DOHH2 (cell line): ENCODE data around the gene MRTFA.

Experiments
- H3F3A ChIP-seq: fragments of 200-600 bp; sonication (generic), shearing (Covaris generic); 2 replicates; pipeline ENCODE4 v1.6.0; 2016; ENCODE audit warnings: antibody characterized with exemption, mild to moderate bottlenecking; ENCODE audit not compliant: control insufficient read depth, insufficient read depth
- H3K27ac ChIP-seq: fragments of 200-600 bp; sonication (generic); 2 replicates; pipeline ENCODE4 v1.5.1; 2014; ENCODE audit warnings: low read depth, mild to moderate bottlenecking, low read length, moderate library complexity
- H3K27me3 ChIP-seq: fragments of 200-600 bp; sonication (generic); 2 replicates; pipeline ENCODE4 v1.6.1; 2014; ENCODE audit warnings: mild to moderate bottlenecking, low read length, mixed read lengths; ENCODE audit not compliant: control insufficient read depth
- H3K36me3 ChIP-seq: fragments of 200-600 bp; sonication (generic); 2 replicates; pipeline ENCODE4 v1.6.1; 2014; ENCODE audit warnings: mild to moderate bottlenecking, low read length, moderate library complexity, mixed read lengths; ENCODE audit not compliant: control insufficient read depth
- H3K4me1 ChIP-seq: fragments of 200-600 bp; sonication (generic); 2 replicates; pipeline ENCODE4 v1.6.1; 2014; ENCODE audit warnings: mild to moderate bottlenecking, low read length, mixed read lengths; ENCODE audit not compliant: control insufficient read depth
- H3K4me2 ChIP-seq: fragments of 200-600 bp; sonication (generic); 2 replicates; pipeline ENCODE4 v1.6.0; 2014; ENCODE audit warnings: mild to moderate bottlenecking, low read length, moderate library complexity
- H3K4me3 ChIP-seq: fragments of 200-600 bp; sonication (generic); 2 replicates; pipeline ENCODE4 v1.5.1; 2014; ENCODE audit warnings: mild to moderate bottlenecking, low read length, mixed read lengths
- H3K79me2 ChIP-seq: fragments of 200-600 bp; sonication (generic); 2 replicates; pipeline ENCODE4 v1.6.1; 2014; ENCODE audit warnings: mild to moderate bottlenecking, low read length, mixed read lengths; ENCODE audit not compliant: control insufficient read depth
- H3K9me2 ChIP-seq: fragments of 200-600 bp; sonication (generic); replicated peaks from 2 replicates; pipeline ENCODE4 v1.6.1; 2014; ENCODE audit warnings: mild to moderate bottlenecking, low read length, mixed read lengths; ENCODE audit not compliant: control insufficient read depth
- H3K9me3 ChIP-seq: fragments of 200-600 bp; sonication (generic); 2 replicates; pipeline ENCODE4 v1.6.1; 2014; ENCODE audit warnings: antibody characterized with exemption, low read length, mixed read lengths; ENCODE audit not compliant: control insufficient read depth, insufficient read depth
- H4K20me1 ChIP-seq: fragments of 200-600 bp; sonication (generic); 2 replicates; pipeline ENCODE4 v1.6.0; 2014; ENCODE audit warnings: low read depth, mild to moderate bottlenecking, antibody characterized with exemption, low read length, moderate library complexity; ENCODE audit not compliant: control insufficient read depth, insufficient read depth
- EZH2phosphoT487 ChIP-seq: fragments of 200-600 bp; sonication (generic); IDR thresholded peaks from 2 replicates; pipeline ENCODE4 v1.6.1; 2017; ENCODE audit warnings: borderline replicate concordance, mild to moderate bottlenecking, antibody characterized with exemption, low read length, moderate library complexity, mixed read lengths
- TF ChIP-seq, protein P1 (sequence below): fragments of 200-600 bp; sonication (generic); IDR thresholded peaks from one replicate; pipeline ENCODE4 v1.5.1; 2014; ENCODE audit warnings: antibody characterized with exemption, mild to moderate bottlenecking, low read depth, low read length; ENCODE audit not compliant: poor library complexity, severe bottlenecking

MRTFA gene

DNA sequence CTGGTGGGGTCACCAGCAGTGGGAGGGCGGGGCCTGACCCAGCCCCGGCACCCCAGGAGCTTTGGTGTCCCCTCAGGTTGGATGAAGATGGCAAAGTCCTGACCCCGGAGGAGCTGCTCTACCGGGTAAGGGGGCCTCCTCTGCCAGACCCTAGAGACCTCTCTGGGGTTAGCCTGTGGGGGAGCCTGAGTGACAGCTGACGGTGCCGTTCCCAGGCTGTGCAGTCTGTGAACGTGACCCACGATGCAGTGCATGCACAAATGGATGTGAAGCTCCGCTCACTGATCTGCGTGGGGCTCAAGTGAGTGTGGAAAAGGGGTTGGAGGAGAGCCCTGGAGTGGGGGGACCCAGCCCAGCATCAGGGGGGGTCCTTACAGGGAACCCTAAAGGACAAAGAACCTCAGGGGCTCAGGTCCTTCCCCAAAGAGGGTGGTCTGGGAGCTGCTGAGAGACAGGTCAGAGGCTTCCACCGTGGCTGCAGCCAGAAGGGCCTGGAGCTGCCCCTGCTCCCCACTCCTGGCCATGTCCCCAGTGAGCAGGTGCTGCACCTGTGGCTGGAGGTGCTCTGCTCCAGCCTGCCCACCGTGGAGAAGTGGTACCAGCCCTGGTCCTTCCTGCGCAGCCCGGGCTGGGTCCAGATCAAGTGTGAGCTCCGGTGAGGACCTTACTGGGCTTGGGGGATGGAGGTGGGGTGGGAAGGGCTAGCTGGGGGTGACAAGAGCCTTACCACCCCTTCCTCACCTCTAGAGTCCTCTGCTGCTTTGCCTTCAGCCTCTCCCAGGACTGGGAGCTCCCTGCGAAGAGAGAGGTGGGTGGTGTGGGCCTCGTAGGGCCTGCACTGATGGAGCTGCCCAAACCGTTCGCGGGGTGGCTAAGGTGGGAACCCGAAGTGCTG is 227.6 kb downstream of the MRTFA start:
- no peaks in the 10 kb centered on the region for H3K27me3 ChIP-seq
- H4K20me1 ChIP-seq: no peaks in the 10 kb centered on the region
- peaks cover 41% of the 10 kb centered on the region for H3K4me1 ChIP-seq
- no peak for TF ChIP-seq EZH2phosphoT487
- TF ChIP-seq, protein P1, sequence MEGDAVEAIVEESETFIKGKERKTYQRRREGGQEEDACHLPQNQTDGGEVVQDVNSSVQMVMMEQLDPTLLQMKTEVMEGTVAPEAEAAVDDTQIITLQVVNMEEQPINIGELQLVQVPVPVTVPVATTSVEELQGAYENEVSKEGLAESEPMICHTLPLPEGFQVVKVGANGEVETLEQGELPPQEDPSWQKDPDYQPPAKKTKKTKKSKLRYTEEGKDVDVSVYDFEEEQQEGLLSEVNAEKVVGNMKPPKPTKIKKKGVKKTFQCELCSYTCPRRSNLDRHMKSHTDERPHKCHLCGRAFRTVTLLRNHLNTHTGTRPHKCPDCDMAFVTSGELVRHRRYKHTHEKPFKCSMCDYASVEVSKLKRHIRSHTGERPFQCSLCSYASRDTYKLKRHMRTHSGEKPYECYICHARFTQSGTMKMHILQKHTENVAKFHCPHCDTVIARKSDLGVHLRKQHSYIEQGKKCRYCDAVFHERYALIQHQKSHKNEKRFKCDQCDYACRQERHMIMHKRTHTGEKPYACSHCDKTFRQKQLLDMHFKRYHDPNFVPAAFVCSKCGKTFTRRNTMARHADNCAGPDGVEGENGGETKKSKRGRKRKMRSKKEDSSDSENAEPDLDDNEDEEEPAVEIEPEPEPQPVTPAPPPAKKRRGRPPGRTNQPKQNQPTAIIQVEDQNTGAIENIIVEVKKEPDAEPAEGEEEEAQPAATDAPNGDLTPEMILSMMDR: no peak
- no peaks in the 10 kb centered on the region for H3K9me3 ChIP-seq
- peaks cover 89% of the 10 kb centered on the region for H3K36me3 ChIP-seq
- H3F3A ChIP-seq: peaks cover 23% of the 10 kb centered on the region
- no peak overlapping the region for H3K4me3 ChIP-seq
- H3K4me2 ChIP-seq: no peak overlapping the region
- no peaks in the 10 kb centered on the region for H3K9me2 ChIP-seq
- no peak overlapping the region for H3K27ac ChIP-seq
- H3K79me2 ChIP-seq: peaks cover 19% of the 10 kb centered on the region

DNA sequence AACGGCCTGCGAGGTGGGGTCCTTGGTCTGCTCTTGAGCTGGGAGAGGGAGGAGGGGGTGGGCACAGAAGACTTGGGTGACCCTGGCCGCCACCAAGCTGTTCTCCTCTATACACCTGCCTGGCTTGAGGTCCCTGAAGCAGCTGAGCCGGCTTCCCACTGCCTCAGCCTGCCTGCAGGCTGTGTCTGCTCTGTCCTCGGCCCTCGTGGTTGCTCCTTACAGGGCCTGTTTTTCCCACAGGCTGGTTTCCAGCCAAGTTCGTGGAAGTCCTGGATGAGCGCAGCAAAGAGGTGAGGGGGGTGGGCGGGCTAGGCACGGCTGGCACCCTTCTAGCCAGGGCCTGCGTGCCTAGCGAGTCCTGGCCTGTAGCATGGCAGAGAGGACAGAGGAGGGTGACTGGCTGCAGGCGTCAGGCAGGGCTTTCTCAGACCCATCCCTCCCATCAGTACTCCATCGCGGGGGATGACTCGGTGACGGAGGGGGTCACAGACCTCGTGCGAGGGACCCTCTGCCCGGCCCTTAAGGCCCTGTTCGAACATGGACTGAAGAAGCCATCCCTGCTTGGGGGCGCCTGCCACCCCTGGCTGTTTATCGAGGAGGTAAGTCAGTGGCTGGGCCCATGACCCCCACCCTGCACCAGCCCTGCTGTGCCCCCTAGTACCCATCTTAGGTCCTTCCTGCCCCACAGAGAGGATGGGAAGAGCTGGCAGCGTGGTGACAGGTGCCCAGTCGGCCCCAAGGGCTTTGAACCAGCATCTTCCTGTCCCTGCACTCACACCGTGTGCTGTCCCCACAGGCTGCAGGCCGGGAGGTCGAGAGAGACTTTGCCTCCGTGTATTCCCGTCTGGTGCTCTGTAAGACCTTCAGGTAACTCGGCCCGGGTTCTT is 228.4 kb downstream of the MRTFA start:
- H3K9me2 ChIP-seq: no peaks in the 10 kb centered on the region
- H3F3A ChIP-seq: peaks cover 18% of the 10 kb centered on the region
- H3K9me3 ChIP-seq: no peaks in the 10 kb centered on the region
- H4K20me1 ChIP-seq: no peaks in the 10 kb centered on the region
- TF ChIP-seq, protein P1: no peak
- TF ChIP-seq EZH2phosphoT487: no peak
- no peak overlapping the region for H3K4me3 ChIP-seq
- peaks cover 38% of the 10 kb centered on the region for H3K4me1 ChIP-seq
- H3K27ac ChIP-seq: no peak overlapping the region
- peaks cover 95% of the 10 kb centered on the region for H3K36me3 ChIP-seq
- H3K27me3 ChIP-seq: no peaks in the 10 kb centered on the region
- H3K79me2 ChIP-seq: peaks cover 19% of the 10 kb centered on the region
- no peak overlapping the region for H3K4me2 ChIP-seq

DNA sequence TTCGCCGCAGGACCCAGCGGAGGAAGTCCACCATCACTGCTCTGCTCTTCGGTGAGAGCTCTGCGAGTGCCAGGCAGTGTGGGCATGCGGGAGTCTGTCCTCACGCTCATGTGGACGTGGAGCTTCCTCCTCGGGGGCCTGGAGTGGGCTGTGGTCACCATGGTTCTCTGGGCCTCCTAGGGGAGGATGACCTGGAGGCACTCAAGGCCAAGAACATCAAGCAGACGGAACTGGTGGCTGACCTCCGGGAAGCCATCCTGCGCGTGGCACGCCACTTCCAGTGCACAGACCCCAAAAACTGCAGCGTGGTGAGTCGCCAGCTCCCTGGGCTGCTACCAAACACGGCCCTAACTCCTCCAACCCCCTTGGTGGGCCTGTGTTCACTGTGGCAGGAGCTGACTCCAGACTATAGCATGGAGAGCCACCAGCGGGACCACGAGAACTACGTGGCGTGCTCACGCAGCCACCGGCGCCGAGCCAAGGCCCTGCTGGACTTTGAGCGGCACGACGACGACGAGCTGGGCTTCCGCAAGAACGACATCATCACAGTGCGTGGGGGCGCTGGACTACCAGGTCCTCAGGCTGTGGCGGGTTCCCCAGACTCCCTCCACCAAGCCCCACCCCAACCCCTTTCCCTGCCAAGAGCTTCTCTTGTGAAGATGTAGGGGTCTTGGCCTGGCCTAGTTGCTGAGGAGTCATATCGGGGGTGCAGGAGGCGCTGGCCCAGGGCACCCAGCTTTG is 229.3 kb downstream of the MRTFA start:
- no peak overlapping the region for H3K27ac ChIP-seq
- H3K79me2 ChIP-seq: peaks cover 19% of the 10 kb centered on the region
- peaks cover 99% of the 10 kb centered on the region for H3K36me3 ChIP-seq

More for the DNA sequence above, 229.3 kb downstream of the MRTFA start:
- Histone ChIP-seq H3K9me2 (no peaks in the 10 kb centered on the region), H3F3A (peaks cover 17% of the 10 kb centered on the region), H3K4me1 (peaks cover 38% of the 10 kb centered on the region), H4K20me1 (no peaks in the 10 kb centered on the region), H3K4me2 (no peak overlapping the region), H3K9me3 (no peaks in the 10 kb centered on the region), H3K27me3 (no peaks in the 10 kb centered on the region), H3K4me3 (no peak overlapping the region)
- TF ChIP-seq, protein P1: no peak
- TF ChIP-seq EZH2phosphoT487: no peak
